Adipocyte (in vitro differentiated cells): ENCODE data around the gene MMP21.

Source experiments
- DNase-seq: peaks from one replicate; pipeline ENCODE4 v3.0.0-alpha.2; 2015; ENCODE audit warnings: low read depth
- H3K27me3 ChIP-seq: replicated peaks from 2 replicates; pipeline ENCODE4 v1.7.0; 2013; ENCODE audit warnings: mild to moderate bottlenecking, low read length, moderate library complexity; ENCODE audit not compliant: control insufficient read depth, insufficient read depth
- H3K36me3 ChIP-seq: 2 replicates; pipeline ENCODE4 v1.7.0; 2013; ENCODE audit warnings: low read length, mild to moderate bottlenecking, moderate library complexity; ENCODE audit not compliant: control insufficient read depth, insufficient read depth, severe bottlenecking
- H3K4me1 ChIP-seq: 2 replicates; pipeline ENCODE4 v1.7.0; 2013; ENCODE audit warnings: mild to moderate bottlenecking, low read length, moderate library complexity; ENCODE audit not compliant: control insufficient read depth, insufficient read depth
- H3K4me3 ChIP-seq: 2 replicates; pipeline ENCODE4 v1.7.0; 2013; ENCODE audit warnings: mild to moderate bottlenecking, low read length, moderate library complexity
- H3K9ac ChIP-seq: 2 replicates; pipeline ENCODE4 v1.7.0; 2013; ENCODE audit warnings: mild to moderate bottlenecking, low read length, moderate library complexity
- H3K9me3 ChIP-seq: 2 replicates; pipeline ENCODE4 v1.7.0; 2013; ENCODE audit warnings: mild to moderate bottlenecking, low read length, moderate library complexity; ENCODE audit not compliant: control insufficient read depth

The MMP21 gene

GRCh38 chr10:125788156-125789034, 12.8 kb upstream of the MMP21 start:
- Histone ChIP-seq H3K9me3 (no peaks in the 10 kb centered on the region), H3K9ac (no peak overlapping the region), H3K4me3 (no peak overlapping the region), H3K27me3 (no peaks in the 10 kb centered on the region), H3K4me1 (no peaks in the 10 kb centered on the region), H3K36me3 (peaks cover 46% of the 10 kb centered on the region)
- DNase-seq: no peak

GRCh38 chr10:125785791-125786190, 10.2 kb upstream of the MMP21 start:
- H3K9ac ChIP-seq: no peak overlapping the region
- no peaks in the 10 kb centered on the region for H3K9me3 ChIP-seq
- no peak overlapping the region for H3K4me3 ChIP-seq
- no peaks in the 10 kb centered on the region for H3K27me3 ChIP-seq
- H3K36me3 ChIP-seq: peaks cover 24% of the 10 kb centered on the region
- no peaks in the 10 kb centered on the region for H3K4me1 ChIP-seq
- no peak for DNase-seq

GRCh38 chr10:125783957-125784356, 8.3 kb upstream of the MMP21 start:
- no peak overlapping the region for H3K4me3 ChIP-seq
- H3K36me3 ChIP-seq: peaks cover 11% of the 10 kb centered on the region
- DNase-seq: no peak
- H3K4me1 ChIP-seq: no peaks in the 10 kb centered on the region
- H3K9ac ChIP-seq: no peak overlapping the region
- no peaks in the 10 kb centered on the region for H3K27me3 ChIP-seq
- H3K9me3 ChIP-seq: no peaks in the 10 kb centered on the region

GRCh38 chr10:125783408-125783807, 7.8 kb upstream of the MMP21 start:
- Histone ChIP-seq H3K4me1 (no peaks in the 10 kb centered on the region), H3K27me3 (no peaks in the 10 kb centered on the region), H3K9me3 (no peaks in the 10 kb centered on the region), H3K4me3 (no peak overlapping the region), H3K9ac (no peak overlapping the region), H3K36me3 (peaks cover 6% of the 10 kb centered on the region)
- no peak for DNase-seq

GRCh38 chr10:125782616-125783015, 7.0 kb upstream of the MMP21 start:
- H3K9ac ChIP-seq: no peak overlapping the region
- no peaks in the 10 kb centered on the region for H3K36me3 ChIP-seq
- no peak for DNase-seq
- no peak overlapping the region for H3K4me3 ChIP-seq
- H3K27me3 ChIP-seq: no peaks in the 10 kb centered on the region
- H3K4me1 ChIP-seq: no peaks in the 10 kb centered on the region
- H3K9me3 ChIP-seq: no peaks in the 10 kb centered on the region

GRCh38 chr10:125782054-125782453, 6.4 kb upstream of the MMP21 start:
- no peak overlapping the region for H3K9ac ChIP-seq
- no peaks in the 10 kb centered on the region for H3K36me3 ChIP-seq
- no peak overlapping the region for H3K4me3 ChIP-seq
- no peak for DNase-seq
- no peaks in the 10 kb centered on the region for H3K27me3 ChIP-seq
- no peaks in the 10 kb centered on the region for H3K4me1 ChIP-seq
- H3K9me3 ChIP-seq: no peaks in the 10 kb centered on the region

GRCh38 chr10:125781374-125781773, 5.8 kb upstream of the MMP21 start:
- no peak for DNase-seq
- Histone ChIP-seq H3K9ac (no peak overlapping the region), H3K36me3 (no peaks in the 10 kb centered on the region), H3K27me3 (no peaks in the 10 kb centered on the region), H3K4me3 (no peak overlapping the region), H3K9me3 (no peaks in the 10 kb centered on the region), H3K4me1 (no peaks in the 10 kb centered on the region)

GRCh38 chr10:125779403-125780327, 4.0 kb upstream of the MMP21 start:
- Histone ChIP-seq H3K9me3 (no peaks in the 10 kb centered on the region), H3K9ac (no peak overlapping the region), H3K36me3 (no peaks in the 10 kb centered on the region), H3K4me1 (no peaks in the 10 kb centered on the region), H3K27me3 (no peaks in the 10 kb centered on the region), H3K4me3 (no peak overlapping the region)
- no peak for DNase-seq

GRCh38 chr10:125778556-125778955, 2.9 kb upstream of the MMP21 start:
- DNase-seq: no peak
- Histone ChIP-seq H3K4me3 (no peak overlapping the region), H3K36me3 (no peaks in the 10 kb centered on the region), H3K4me1 (no peaks in the 10 kb centered on the region), H3K27me3 (no peaks in the 10 kb centered on the region), H3K9me3 (no peaks in the 10 kb centered on the region), H3K9ac (no peak overlapping the region)

GRCh38 chr10:125777806-125778205, 2.2 kb upstream of the MMP21 start:
- Histone ChIP-seq H3K9ac (no peak overlapping the region), H3K4me1 (no peaks in the 10 kb centered on the region), H3K9me3 (no peaks in the 10 kb centered on the region), H3K27me3 (no peaks in the 10 kb centered on the region), H3K36me3 (no peaks in the 10 kb centered on the region), H3K4me3 (no peak overlapping the region)
- DNase-seq: no peak

GRCh38 chr10:125774581-125775191, 935 bp downstream of the MMP21 start:
- H3K36me3 ChIP-seq: no peaks in the 10 kb centered on the region
- no peaks in the 10 kb centered on the region for H3K27me3 ChIP-seq
- no peak overlapping the region for H3K9ac ChIP-seq
- DNase-seq: no peak
- no peak overlapping the region for H3K4me3 ChIP-seq
- no peaks in the 10 kb centered on the region for H3K9me3 ChIP-seq
- H3K4me1 ChIP-seq: no peaks in the 10 kb centered on the region
